GM21447 (cell line): ENCODE results near the gene SFRP2.

ENCODE experiments used
- ATAC-seq: cut with Tn5 transposase; IDR thresholded peaks from one replicate; pipeline ENCODE4 v1.9.1; 2021; ENCODE audit not compliant: unreplicated experiment

Gene SFRP2

DNA sequence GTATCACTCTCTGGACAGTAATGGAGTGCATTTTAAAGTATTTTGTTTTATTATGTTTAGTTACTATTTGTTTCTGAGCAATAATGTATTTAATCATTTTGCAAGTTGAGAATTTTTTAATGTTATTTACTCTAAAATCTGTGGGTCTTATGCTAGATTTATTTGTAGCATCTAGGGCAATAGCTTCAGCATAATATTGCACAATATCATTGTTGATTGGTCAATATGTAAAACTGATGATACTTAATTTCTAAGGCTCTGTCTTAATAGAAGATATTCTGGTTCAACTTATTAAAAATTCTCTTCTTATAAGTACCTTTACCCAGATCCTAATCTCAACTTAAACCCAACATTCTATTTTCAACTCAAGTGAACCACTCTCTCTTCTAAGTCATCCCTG, 11.5 kb downstream of the SFRP2 start:
- ATAC-seq, result no peak

DNA sequence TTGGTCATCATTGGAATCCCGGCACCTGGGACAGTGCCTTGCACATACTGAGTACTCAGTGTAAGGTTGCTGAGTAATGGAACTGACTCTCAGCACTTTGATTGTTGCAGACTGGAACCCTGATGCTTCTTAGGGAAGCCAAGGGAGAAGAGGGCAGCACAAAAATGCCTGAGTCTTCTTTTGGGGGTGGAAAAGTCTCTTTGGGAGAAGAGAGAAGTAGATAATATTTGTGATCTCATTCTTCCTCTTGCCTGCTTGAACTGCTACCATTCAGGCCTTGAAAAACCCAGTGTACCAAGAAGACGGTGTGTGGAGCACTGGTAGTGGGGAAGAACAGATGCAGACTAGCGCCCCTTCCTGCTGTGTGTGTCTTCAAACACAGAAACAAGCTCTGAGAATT, 12.3 kb downstream of the SFRP2 start:
- ATAC-seq, result no peak

DNA sequence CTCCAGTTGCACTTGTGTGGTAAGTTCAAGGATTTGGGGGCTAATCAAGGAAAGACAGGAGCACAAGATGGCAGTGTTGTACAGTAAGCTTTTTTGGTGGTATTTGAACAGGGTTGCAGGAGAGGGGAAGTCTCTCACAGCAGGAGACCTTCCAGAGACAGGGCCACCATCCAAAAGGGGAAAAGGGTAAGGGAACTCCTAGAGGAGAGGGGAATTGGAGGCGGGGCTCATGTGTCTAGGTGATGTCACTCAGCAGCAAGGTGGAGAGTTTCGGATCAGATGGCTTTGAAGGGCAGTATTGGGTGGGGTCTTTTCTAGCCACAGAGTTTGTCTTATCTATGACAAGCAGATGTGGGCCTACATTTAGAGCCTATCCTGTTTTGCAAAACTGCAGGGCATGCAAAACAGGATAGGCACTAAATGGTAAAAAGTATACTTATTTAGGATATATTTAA, 15.6 kb downstream of the SFRP2 start:
- no peak for ATAC-seq

DNA sequence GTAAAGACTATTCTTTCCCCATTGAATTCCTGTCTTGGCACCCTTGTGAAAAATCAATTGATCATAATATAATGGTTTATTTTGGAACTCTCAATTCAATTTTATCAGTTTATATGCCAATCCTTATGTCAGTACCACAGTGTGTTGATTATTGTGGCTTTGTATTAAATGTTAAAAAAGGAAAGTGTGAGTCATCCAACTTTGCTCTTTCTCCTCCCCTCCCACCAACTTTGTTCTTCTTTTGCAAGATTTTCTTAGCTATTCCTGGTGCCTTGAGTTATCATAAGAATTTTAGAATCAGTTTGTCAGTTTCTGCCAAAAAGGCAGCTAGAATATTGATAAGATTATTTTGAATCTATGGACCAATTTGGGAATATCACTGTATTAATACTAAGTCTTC, 17.8 kb downstream of the SFRP2 start:
- ATAC-seq, result no peak

DNA sequence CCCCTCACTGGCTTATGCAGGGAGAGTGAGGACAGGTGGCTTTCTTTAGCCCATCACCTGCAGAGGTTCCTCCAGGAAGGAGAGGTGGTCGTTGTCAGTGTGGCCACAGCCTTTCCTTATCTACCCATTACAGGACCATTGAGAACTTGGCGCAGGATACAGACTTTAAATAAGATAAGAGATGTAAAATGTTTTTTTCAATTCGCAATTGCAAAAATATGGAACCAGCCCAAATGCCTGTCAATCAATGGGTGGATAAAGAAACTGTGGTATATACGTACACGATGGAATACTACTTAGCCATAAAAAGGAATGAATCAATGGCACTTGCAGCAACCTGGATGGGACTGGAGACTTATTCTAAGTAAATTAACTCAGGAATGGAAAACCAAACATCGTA, 22.1 kb downstream of the SFRP2 start:
- ATAC-seq, result no peak

DNA sequence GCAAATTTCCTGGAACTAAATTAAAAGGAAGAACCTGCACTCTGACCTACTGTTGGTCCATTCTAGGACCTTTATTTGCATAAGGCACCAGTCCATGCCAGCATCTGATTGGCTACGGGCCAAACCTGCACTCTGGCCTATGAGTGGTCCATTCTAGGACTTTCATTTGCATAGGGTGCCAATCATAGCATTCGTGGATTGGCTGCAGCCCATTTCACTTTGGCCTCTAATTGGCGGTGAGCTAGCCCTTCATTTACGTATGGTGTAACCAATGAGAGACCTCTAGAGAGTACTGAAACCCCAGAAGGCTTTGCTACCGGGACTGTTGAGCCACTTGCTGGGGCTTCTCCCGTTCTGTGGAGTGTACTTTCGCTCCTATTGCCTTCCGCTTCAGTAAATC, 23.0 kb downstream of the SFRP2 start:
- ATAC-seq, result no peak

DNA sequence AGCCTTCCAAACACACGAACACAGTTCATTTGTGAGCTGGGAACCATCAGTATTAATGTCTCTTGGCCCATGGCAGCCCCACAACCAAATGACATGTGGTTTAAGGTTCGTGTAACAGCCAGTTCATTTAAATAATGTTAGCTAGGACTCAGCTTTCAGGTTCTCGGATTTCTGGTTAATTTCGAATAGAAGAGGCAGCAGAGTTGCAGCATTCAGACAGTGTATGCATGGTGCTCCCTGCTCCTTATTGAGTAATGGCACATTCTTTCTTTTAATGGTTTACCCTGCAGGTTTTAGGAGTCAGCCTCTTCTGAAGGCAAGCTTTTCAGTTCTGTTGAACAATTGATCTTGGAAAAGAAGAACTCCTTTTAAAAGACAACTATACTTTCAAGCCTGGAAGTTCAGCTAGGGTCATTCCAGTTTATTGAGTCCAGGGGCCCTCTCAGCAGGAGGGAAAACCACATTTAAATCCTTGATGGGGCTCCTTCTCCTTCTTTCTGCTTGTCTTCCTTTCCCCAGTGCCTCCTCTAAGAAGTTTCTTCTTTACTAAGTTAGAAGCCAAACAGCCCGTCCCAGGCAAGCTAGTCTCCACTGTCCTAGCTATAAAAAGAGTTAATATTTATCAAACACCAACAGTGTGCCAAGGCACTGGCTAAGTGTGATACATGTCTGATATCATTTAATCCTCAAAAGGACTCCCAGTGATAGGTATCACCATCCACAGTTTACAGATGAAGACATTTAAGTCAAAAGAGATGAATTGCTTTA, 24.1 kb downstream of the SFRP2 start:
- ATAC-seq, result no peak

DNA sequence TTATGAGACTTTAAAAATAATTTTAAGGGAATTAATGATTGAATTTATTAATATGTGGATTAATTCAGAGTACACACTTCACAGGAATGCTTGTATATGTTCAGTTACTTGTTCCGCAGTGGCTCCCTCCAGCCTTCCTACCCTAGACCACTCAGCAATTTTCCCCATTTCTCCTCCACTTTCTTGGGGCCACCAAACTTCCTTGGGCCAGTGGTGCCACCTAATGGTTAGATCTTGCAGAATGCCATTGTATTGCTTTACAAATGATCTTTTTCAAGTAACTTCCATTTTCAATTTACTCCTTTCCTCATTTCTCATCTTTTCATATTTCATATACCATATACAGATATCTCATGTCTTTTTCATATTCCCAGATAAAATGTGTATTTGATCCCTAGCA, 25.5 kb downstream of the SFRP2 start:
- ATAC-seq, result no peak

DNA sequence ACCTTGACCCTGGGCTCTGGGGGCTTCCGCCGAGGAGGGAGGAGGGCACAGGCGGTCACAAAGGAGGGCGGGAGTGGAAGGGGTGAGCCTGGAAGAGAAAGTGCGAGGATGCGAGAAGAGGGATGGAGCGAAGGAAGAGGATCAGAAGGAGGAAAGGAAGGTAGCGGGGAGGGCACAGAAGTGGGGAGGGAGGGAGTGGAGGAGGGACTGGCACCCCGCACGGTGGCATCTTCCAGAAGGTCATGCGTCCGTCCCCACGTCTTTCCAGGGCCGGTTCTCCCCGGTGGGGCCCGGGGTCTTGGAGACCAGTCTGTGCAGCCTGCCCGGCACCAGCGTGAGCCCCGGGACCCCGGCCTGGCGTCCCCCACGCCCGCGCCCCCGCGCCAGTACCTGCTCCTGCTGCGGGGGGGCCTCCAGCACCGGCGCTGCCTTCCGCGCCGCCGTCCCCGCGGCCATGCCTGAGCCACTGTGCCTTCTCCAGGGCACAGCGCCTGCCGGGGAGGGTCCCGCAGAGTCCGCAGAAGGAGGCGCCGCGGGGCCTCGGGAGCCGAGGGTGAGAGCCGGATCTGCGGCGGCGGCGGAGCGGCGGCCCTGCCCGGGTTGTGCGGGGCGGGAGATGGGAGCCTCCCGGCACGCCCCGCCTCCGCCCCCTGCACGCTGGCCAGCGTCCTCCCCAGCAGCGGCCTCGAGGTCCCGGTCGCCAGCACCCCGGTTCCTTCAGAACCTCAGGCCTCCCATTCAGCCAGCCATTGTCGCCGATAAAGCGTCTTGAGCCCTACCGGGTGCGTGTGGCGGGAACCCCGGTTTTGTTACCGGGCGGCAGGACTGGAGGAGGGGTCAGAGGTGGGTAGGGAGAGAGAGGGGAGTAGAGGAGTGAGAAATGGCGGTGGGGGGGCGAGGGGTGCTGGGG, 29.2 kb downstream of the SFRP2 start, which contains the start of gene RNF175:
RNF175 (minus strand) TSS at position 618 of the 910 bp plus-strand sequence; CDS start at position 456, 162 bp downstream.
- ATAC-seq, result no peak

DNA sequence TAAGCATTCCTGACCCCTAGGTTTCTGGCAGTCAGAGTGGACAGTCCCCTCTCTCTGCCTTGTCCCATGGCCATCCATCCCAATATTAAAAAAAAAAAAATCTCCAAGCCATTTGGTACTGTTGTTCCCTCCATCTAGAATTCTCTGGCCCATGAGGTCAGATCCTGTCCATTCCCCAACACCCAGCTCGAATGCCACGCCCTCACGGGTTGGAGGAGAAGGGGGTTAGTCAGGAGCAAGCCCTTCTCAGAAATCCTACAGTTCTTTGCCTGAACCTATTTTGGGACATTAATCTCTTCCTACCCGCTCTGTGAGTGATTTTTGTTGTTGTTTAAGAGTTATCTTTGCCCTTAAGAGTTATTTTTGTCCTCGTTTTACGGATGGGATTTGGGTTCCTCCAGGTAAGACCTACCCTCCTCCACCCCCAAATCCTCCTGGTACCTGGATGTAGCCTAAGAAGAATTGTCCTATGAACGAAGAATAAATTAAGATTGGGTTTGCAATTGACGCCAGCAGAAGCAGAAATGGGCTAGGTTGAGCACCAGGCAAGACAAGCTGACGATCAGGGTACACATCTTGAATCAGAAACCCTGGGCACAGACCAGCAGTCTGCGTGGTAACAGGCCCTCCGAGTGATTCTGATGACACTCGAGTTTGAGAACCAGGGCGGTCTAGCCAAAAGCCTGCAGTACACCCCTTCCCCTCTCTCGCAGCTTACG, 30.0 kb downstream of the SFRP2 start:
- ATAC-seq, result no peak

DNA sequence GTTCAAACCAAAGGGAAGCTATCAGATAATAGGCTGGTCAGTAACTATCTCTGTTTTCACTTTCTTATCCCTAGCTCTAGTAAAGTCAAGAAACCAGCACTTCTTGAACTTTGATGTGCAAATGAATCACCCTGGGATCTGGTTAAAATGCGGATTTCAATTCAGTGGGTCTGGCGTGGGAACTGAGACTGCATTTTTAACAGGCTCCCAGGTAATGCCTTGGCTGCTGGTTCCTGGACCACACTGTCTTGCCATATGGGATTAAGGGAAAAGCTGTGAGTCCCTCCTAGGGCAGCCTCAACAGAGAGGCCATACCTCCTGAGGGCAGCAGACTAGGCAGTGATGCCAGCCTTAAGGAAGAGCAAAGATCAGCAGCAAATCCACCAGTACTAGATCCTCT, 30.7 kb downstream of the SFRP2 start:
- ATAC-seq, result no peak

DNA sequence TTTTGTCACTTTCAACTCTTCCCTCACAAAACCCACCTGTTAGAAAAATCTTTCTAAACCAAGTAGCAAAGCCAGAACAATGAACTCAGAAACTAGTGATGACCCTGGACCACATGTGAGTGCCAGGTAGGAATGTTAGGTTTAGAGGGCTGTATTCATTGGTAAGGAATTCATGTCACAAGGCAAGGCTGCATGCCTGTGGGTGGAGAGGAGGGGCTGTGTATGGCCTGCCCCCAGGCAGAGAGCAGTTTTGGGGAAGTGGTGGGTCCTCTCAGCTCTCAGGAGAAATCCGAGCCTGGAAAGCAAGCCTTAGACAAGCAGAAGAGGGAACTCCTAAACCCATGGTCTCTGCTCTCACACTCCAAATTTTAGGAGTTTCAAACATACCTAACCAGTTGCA, 31.5 kb downstream of the SFRP2 start:
- no peak for ATAC-seq

DNA sequence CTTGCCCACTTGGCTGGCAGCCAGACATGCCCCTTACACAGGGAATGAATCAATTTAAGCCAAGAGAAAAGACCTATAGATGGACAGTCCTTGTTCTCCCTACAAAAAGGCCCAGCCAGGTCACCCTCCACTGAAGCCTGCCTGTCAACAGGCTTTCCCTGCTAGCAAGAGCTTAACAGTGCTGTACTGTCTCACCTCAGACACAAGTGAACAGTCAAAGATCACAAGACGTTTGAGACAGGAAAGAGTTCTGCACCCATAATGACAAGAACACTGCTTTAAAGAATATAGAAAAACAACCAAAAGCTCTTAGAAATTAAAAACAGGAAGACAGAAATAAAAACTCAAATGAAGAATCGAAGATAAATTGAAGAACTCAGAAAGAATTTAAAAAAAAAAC, 33.7 kb downstream of the SFRP2 start:
- ATAC-seq, result no peak

DNA sequence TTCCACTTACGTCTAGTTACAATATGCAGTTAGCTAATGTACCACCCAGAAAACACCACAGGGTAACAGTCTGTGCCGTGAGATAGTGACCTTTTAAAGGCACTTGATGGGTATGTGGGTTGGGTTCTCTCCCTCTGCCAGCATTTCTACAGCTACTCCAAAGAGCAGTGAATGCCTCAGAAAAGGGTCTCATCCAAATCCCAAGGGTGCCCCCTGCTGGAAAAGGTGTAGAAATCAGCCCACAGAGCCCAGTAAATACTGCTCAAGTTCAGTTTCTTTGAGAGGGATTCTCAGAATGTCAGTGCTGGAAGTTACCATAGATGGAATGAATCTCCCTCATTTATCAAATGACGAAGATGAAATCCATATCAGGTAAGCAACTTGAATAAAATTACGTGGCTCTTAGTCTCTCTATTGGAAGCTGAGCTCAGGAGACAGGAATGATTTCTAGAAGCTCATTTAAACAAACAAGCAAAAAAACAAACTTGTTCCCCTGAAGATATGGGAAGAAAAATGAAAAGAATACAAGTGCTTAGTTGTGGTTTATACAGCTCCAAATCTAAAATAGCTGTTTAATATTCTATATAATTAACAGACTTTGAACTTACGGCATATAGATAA, 38.6 kb downstream of the SFRP2 start:
- peak; percentile 87 for ATAC-seq

DNA sequence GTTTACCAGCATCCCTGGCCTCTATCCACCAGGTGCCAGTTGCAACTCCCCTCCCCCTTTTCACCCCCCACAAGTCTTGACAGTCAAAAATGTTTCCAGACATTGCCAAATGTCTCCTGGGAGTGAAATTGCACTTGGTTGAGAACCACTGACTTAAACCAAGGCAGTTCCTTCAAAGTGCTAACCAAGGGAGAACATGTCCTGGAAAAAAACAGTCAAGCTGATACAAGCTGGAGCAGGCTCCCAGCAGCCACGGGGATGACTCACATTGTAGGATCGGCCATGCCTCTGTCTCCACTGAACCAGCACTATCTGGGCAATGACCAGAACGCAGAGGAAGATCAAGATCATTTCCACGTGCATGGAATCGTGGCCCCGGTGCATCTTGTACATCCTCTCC, 40.5 kb downstream of the SFRP2 start:
- no peak for ATAC-seq

DNA sequence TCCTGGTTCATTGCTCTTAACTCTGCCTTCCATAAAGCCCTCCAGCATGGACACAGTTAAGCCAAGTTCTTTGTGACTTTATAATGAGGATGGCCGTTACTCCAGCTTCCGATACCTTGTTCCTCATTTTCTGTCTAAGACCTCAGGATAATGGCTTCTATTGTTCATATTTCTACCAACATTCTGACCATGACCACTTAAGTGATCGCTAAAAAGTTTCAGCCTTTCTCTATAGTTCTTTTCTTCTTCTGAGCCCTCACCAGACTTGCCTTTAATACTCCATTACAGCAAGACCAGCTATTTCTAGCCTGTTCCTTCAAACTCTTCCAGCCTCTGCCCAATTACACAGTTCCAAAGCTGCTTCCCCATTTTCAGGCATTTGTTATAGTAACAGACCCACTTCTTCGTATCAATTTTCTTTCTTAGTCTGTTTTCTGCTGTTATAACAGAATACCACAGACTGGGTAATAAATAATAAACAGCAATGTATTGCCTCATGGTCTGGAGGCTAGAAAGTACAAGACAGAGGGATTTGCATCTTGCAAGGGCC, 41.4 kb downstream of the SFRP2 start:
- ATAC-seq, result no peak

DNA sequence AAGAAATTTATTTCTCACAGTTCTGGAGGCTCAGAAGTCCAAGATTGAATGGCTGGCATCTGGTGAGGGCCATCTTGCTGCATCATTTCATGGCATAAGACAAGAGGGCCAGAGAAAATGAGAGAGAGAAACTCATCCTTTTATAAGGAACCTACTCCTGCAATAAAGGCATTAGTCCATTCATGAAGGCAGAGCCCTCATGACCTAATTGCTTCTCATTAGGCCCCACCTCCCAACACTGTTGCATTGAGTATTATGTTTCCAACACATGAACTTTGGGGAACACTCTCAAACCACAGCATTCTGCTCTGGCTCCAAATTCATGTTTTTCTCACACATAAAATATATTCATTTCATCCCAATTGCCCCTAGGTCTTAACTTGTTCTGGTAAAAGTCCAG, 43.2 kb downstream of the SFRP2 start:
- no peak for ATAC-seq

DNA sequence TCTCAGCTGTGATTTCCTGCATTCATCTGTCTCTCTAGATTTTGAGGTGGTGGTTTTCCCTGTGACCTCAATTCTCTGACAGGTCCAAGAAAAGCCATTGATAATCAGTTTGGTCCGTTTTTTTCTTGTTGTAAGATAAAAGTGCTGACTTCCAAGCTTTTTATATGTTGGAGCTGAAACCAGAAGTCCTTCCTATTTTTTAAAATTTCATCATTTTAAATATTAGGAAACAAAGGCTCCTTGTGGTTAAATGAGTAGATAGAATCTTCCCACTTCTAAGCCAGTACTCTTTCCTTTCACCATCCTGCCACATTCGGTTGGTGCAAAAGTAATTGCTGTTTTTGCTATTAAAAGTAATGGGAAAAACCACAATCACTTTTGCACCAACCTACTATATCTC, 47.3 kb downstream of the SFRP2 start:
- no peak for ATAC-seq

DNA sequence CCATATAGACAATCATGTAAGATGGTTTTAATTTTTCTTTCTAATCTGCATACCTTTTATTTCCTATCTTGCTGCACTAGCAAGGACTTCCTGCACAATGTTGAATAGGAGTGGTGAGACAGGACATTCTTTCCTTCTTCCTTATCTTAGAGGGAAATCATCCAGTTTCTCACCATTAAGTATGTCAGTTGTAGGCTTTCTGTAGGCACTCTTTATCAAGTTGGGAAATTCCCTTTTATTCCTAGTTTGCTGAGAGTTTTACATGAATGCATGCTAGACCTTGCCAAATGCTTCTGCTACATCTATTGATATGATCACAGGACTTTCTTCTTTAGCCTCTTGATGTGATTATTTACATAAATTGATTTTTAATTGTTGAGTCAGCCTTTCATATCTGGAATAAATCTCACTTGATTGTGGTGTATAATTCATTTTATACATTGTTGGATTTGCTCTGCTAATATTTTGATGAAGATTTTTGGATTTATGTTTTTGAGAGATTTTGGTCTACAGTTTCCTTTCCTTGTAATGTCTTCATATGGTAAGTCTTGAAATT, 52.9 kb downstream of the SFRP2 start:
- no peak for ATAC-seq

DNA sequence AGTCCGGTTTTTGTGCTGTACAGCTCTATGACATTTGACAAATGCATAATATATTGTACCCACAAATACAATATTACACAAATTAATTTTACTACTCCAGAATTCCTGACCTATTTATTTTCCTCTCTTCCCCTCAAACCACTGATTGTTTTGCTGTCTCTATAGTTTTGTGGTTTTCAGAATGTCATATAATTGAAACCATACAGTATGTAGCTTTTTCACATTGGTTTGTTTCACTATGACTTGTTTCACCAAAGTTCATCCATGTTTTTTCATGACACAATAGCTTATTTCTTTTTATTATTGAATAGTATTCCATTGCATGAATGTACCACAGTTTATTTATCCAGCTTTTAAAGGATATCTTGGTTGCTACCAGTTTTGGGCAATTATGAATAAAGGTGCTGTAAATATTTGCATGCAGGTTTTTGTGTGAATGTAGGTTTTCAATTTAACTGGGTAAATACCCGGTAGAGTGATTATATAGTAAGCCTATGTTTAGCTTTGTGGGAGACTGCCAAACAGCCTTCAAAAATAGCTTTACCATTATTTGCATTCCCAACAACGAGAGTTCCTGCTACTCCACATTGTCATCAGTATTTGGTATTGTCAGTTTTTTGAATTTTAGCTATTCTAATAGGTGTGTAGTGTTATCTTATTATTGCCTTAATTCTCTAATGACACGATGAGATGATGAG, 55.0 kb downstream of the SFRP2 start:
- ATAC-seq, result no peak
